ENCODE results near the gene MALAT1. TPM values are rescaled to one million over a fixed set of nuclear protein-coding genes. Genes with fewer than 3 reads are reported as not detected.

MALAT1 gene
- total RNA-seq, 1 experiment from 2014 or later, result 4,167 TPM

DNA sequence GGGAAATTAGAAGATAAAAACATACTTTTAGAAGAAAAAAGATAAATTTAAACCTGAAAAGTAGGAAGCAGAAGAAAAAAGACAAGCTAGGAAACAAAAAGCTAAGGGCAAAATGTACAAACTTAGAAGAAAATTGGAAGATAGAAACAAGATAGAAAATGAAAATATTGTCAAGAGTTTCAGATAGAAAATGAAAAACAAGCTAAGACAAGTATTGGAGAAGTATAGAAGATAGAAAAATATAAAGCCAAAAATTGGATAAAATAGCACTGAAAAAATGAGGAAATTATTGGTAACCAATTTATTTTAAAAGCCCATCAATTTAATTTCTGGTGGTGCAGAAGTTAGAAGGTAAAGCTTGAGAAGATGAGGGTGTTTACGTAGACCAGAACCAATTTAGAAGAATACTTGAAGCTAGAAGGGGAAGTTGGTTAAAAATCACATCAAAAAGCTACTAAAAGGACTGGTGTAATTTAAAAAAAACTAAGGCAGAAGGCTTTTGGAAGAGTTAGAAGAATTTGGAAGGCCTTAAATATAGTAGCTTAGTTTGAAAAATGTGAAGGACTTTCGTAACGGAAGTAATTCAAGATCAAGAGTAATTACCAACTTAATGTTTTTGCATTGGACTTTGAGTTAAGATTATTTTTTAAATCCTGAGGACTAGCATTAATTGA is 1.0 kb downstream of the MALAT1 start:
- H3K36me3 ChIP-seq (ENCODE audit: insufficient read depth, low read length), result peaks cover 59% of the 10 kb centered on the region
- no peaks in the 10 kb centered on the region for H3K9me2 ChIP-seq (replicated peaks; ENCODE audit: insufficient read depth, low read length)
- peaks cover 47% of the 10 kb centered on the region for H3K79me2 ChIP-seq (ENCODE audit: low read length)
- peak overlapping the region; percentile 99 for H3K27ac ChIP-seq (ENCODE audit: low read length)
- H3K27me3 ChIP-seq (ENCODE audit: low read length), result no peaks in the 10 kb centered on the region
- peaks cover 67% of the 10 kb centered on the region for H3K4me1 ChIP-seq (ENCODE audit: low read length)
- H3K9me3 ChIP-seq (ENCODE audit: low read length), result no peaks in the 10 kb centered on the region
- peak overlapping the region; percentile 89 for H3K9ac ChIP-seq (ENCODE audit: low read length)
- H2AFZ ChIP-seq (ENCODE audit: low read length), result no peak overlapping the region
- H4K20me1 ChIP-seq (ENCODE audit: insufficient read depth, low read depth, low read length), result peaks cover 56% of the 10 kb centered on the region
- peak; percentile 67 for DNase-seq
- peak overlapping the region; percentile 83 for H3K4me3 ChIP-seq (ENCODE audit: low read length)
- peak overlapping the region; percentile 99 for H3K4me2 ChIP-seq (ENCODE audit: low read depth, low read length, poor library complexity, severe bottlenecking)

DNA sequence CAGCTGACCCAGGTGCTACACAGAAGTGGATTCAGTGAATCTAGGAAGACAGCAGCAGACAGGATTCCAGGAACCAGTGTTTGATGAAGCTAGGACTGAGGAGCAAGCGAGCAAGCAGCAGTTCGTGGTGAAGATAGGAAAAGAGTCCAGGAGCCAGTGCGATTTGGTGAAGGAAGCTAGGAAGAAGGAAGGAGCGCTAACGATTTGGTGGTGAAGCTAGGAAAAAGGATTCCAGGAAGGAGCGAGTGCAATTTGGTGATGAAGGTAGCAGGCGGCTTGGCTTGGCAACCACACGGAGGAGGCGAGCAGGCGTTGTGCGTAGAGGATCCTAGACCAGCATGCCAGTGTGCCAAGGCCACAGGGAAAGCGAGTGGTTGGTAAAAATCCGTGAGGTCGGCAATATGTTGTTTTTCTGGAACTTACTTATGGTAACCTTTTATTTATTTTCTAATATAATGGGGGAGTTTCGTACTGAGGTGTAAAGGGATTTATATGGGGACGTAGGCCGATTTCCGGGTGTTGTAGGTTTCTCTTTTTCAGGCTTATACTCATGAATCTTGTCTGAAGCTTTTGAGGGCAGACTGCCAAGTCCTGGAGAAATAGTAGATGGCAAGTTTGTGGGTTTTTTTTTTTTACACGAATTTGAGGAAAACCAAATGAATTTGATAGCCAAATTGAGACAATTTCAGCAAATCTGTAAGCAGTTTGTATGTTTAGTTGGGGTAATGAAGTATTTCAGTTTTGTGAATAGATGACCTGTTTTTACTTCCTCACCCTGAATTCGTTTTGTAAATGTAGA is 1.7 kb downstream of the MALAT1 start:
- H3K36me3 ChIP-seq (ENCODE audit: insufficient read depth, low read length), result peaks cover 66% of the 10 kb centered on the region
- peaks cover 74% of the 10 kb centered on the region for H3K4me1 ChIP-seq (ENCODE audit: low read length)
- H3K27ac ChIP-seq (ENCODE audit: low read length), result peak overlapping the region; percentile 99
- no peaks in the 10 kb centered on the region for H3K27me3 ChIP-seq (ENCODE audit: low read length)
- H3K9ac ChIP-seq (ENCODE audit: low read length), result peak overlapping the region; percentile 89
- H3K9me3 ChIP-seq (ENCODE audit: low read length), result no peaks in the 10 kb centered on the region
- no peaks in the 10 kb centered on the region for H3K9me2 ChIP-seq (replicated peaks; ENCODE audit: insufficient read depth, low read length)
- peaks cover 63% of the 10 kb centered on the region for H4K20me1 ChIP-seq (ENCODE audit: insufficient read depth, low read depth, low read length)
- H3K4me3 ChIP-seq (ENCODE audit: low read length), result peak overlapping the region; percentile 83
- peaks cover 47% of the 10 kb centered on the region for H3K79me2 ChIP-seq (ENCODE audit: low read length)
- DNase-seq, result peak; percentile 82
- peak overlapping the region; percentile 99 for H3K4me2 ChIP-seq (ENCODE audit: low read depth, low read length, poor library complexity, severe bottlenecking)
- no peak overlapping the region for H2AFZ ChIP-seq (ENCODE audit: low read length)

DNA sequence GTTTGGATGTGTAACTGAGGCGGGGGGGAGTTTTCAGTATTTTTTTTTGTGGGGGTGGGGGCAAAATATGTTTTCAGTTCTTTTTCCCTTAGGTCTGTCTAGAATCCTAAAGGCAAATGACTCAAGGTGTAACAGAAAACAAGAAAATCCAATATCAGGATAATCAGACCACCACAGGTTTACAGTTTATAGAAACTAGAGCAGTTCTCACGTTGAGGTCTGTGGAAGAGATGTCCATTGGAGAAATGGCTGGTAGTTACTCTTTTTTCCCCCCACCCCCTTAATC is 2.3 kb downstream of the MALAT1 start:
- Histone ChIP-seq H3K79me2 (ENCODE audit: low read length) (peaks cover 47% of the 10 kb centered on the region), H3K4me2 (ENCODE audit: low read depth, low read length, poor library complexity, severe bottlenecking) (peak overlapping the region; percentile 99), H3K9me3 (ENCODE audit: low read length) (no peaks in the 10 kb centered on the region), H3K9ac (ENCODE audit: low read length) (peak overlapping the region; percentile 89), H3K36me3 (ENCODE audit: insufficient read depth, low read length) (peaks cover 66% of the 10 kb centered on the region), H2AFZ (ENCODE audit: low read length) (no peak overlapping the region), H3K4me1 (ENCODE audit: low read length) (peaks cover 80% of the 10 kb centered on the region), H4K20me1 (ENCODE audit: insufficient read depth, low read depth, low read length) (peaks cover 64% of the 10 kb centered on the region), H3K4me3 (ENCODE audit: low read length) (peak overlapping the region; percentile 83), H3K27ac (ENCODE audit: low read length) (peak overlapping the region; percentile 99), H3K9me2 (replicated peaks; ENCODE audit: insufficient read depth, low read length) (no peaks in the 10 kb centered on the region), H3K27me3 (ENCODE audit: low read length) (no peaks in the 10 kb centered on the region)
- peak; percentile 70 for DNase-seq

DNA sequence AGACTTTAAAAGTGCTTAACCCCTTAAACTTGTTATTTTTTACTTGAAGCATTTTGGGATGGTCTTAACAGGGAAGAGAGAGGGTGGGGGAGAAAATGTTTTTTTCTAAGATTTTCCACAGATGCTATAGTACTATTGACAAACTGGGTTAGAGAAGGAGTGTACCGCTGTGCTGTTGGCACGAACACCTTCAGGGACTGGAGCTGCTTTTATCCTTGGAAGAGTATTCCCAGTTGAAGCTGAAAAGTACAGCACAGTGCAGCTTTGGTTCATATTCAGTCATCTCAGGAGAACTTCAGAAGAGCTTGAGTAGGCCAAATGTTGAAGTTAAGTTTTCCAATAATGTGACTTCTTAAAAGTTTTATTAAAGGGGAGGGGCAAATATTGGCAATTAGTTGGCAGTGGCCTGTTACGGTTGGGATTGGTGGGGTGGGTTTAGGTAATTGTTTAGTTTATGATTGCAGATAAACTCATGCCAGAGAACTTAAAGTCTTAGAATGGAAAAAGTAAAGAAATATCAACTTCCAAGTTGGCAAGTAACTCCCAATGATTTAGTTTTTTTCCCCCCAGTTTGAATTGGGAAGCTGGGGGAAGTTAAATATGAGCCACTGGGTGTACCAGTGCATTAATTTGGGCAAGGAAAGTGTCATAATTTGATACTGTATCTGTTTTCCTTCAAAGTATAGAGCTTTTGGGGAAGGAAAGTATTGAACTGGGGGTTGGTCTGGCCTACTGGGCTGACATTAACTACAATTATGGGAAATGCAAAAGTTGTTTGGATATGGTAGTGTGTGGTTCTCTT is 2.8 kb downstream of the MALAT1 start:
- no peaks in the 10 kb centered on the region for H3K9me3 ChIP-seq (ENCODE audit: low read length)
- peak overlapping the region; percentile 89 for H3K9ac ChIP-seq (ENCODE audit: low read length)
- H4K20me1 ChIP-seq (ENCODE audit: insufficient read depth, low read depth, low read length), result peaks cover 64% of the 10 kb centered on the region
- peak; percentile 67 for DNase-seq
- peak overlapping the region; percentile 99 for H3K4me2 ChIP-seq (ENCODE audit: low read depth, low read length, poor library complexity, severe bottlenecking)
- no peak overlapping the region for H2AFZ ChIP-seq (ENCODE audit: low read length)
- H3K4me3 ChIP-seq (ENCODE audit: low read length), result peak overlapping the region; percentile 83
- H3K9me2 ChIP-seq (replicated peaks; ENCODE audit: insufficient read depth, low read length), result no peaks in the 10 kb centered on the region
- H3K27ac ChIP-seq (ENCODE audit: low read length), result peak overlapping the region; percentile 99
- peaks cover 80% of the 10 kb centered on the region for H3K4me1 ChIP-seq (ENCODE audit: low read length)
- H3K79me2 ChIP-seq (ENCODE audit: low read length), result peaks cover 47% of the 10 kb centered on the region
- H3K27me3 ChIP-seq (ENCODE audit: low read length), result no peaks in the 10 kb centered on the region
- H3K36me3 ChIP-seq (ENCODE audit: insufficient read depth, low read length), result peaks cover 66% of the 10 kb centered on the region

DNA sequence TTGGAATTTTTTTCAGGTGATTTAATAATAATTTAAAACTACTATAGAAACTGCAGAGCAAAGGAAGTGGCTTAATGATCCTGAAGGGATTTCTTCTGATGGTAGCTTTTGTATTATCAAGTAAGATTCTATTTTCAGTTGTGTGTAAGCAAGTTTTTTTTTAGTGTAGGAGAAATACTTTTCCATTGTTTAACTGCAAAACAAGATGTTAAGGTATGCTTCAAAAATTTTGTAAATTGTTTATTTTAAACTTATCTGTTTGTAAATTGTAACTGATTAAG is 3.4 kb downstream of the MALAT1 start:
- H3K27ac ChIP-seq (ENCODE audit: low read length), result peak overlapping the region; percentile 99
- H3K36me3 ChIP-seq (ENCODE audit: insufficient read depth, low read length), result peaks cover 66% of the 10 kb centered on the region
- no peak overlapping the region for H2AFZ ChIP-seq (ENCODE audit: low read length)
- H3K4me2 ChIP-seq (ENCODE audit: low read depth, low read length, poor library complexity, severe bottlenecking), result peak overlapping the region; percentile 99
- H3K9ac ChIP-seq (ENCODE audit: low read length), result peak overlapping the region; percentile 89
- DNase-seq, result no peak
- no peaks in the 10 kb centered on the region for H3K9me3 ChIP-seq (ENCODE audit: low read length)
- peaks cover 64% of the 10 kb centered on the region for H4K20me1 ChIP-seq (ENCODE audit: insufficient read depth, low read depth, low read length)
- no peaks in the 10 kb centered on the region for H3K9me2 ChIP-seq (replicated peaks; ENCODE audit: insufficient read depth, low read length)
- no peaks in the 10 kb centered on the region for H3K27me3 ChIP-seq (ENCODE audit: low read length)
- H3K4me1 ChIP-seq (ENCODE audit: low read length), result peaks cover 80% of the 10 kb centered on the region
- peaks cover 47% of the 10 kb centered on the region for H3K79me2 ChIP-seq (ENCODE audit: low read length)
- H3K4me3 ChIP-seq (ENCODE audit: low read length), result peak overlapping the region; percentile 83

DNA sequence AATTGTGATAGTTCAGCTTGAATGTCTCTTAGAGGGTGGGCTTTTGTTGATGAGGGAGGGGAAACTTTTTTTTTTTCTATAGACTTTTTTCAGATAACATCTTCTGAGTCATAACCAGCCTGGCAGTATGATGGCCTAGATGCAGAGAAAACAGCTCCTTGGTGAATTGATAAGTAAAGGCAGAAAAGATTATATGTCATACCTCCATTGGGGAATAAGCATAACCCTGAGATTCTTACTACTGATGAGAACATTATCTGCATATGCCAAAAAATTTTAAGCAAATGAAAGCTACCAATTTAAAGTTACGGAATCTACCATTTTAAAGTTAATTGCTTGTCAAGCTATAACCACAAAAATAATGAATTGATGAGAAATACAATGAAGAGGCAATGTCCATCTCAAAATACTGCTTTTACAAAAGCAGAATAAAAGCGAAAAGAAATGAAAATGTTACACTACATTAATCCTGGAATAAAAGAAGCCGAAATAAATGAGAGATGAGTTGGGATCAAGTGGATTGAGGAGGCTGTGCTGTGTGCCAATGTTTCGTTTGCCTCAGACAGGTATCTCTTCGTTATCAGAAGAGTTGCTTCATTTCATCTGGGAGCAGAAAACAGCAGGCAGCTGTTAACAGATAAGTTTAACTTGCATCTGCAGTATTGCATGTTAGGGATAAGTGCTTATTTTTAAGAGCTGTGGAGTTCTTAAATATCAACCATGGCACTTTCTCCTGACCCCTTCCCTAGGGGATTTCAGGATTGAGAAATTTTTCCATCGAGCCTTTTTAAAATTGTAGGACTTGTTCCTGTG is 3.9 kb downstream of the MALAT1 start:
- no peak overlapping the region for H2AFZ ChIP-seq (ENCODE audit: low read length)
- H3K4me1 ChIP-seq (ENCODE audit: low read length), result peaks cover 83% of the 10 kb centered on the region
- H4K20me1 ChIP-seq (ENCODE audit: insufficient read depth, low read depth, low read length), result peaks cover 64% of the 10 kb centered on the region
- H3K9me2 ChIP-seq (replicated peaks; ENCODE audit: insufficient read depth, low read length), result no peaks in the 10 kb centered on the region
- H3K4me3 ChIP-seq (ENCODE audit: low read length), result peak overlapping the region; percentile 83
- H3K79me2 ChIP-seq (ENCODE audit: low read length), result peaks cover 47% of the 10 kb centered on the region
- peak overlapping the region; percentile 99 for H3K27ac ChIP-seq (ENCODE audit: low read length)
- H3K9me3 ChIP-seq (ENCODE audit: low read length), result no peaks in the 10 kb centered on the region
- peak overlapping the region; percentile 99 for H3K4me2 ChIP-seq (ENCODE audit: low read depth, low read length, poor library complexity, severe bottlenecking)
- H3K36me3 ChIP-seq (ENCODE audit: insufficient read depth, low read length), result peaks cover 66% of the 10 kb centered on the region
- peak; percentile 71 for DNase-seq
- peak overlapping the region; percentile 89 for H3K9ac ChIP-seq (ENCODE audit: low read length)
- H3K27me3 ChIP-seq (ENCODE audit: low read length), result no peaks in the 10 kb centered on the region

DNA sequence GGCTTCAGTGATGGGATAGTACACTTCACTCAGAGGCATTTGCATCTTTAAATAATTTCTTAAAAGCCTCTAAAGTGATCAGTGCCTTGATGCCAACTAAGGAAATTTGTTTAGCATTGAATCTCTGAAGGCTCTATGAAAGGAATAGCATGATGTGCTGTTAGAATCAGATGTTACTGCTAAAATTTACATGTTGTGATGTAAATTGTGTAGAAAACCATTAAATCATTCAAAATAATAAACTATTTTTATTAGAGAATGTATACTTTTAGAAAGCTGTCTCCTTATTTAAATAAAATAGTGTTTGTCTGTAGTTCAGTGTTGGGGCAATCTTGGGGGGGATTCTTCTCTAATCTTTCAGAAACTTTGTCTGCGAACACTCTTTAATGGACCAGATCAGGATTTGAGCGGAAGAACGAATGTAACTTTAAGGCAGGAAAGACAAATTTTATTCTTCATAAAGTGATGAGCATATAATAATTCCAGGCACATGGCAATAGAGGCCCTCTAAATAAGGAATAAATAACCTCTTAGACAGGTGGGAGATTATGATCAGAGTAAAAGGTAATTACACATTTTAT is 4.6 kb downstream of the MALAT1 start:
- Histone ChIP-seq H3K27ac (ENCODE audit: low read length) (peak overlapping the region; percentile 99), H2AFZ (ENCODE audit: low read length) (no peak overlapping the region), H3K27me3 (ENCODE audit: low read length) (no peaks in the 10 kb centered on the region), H3K9me3 (ENCODE audit: low read length) (no peaks in the 10 kb centered on the region), H3K4me2 (ENCODE audit: low read depth, low read length, poor library complexity, severe bottlenecking) (peak overlapping the region; percentile 99), H3K9ac (ENCODE audit: low read length) (peak overlapping the region; percentile 89), H3K36me3 (ENCODE audit: insufficient read depth, low read length) (peaks cover 66% of the 10 kb centered on the region), H3K9me2 (replicated peaks; ENCODE audit: insufficient read depth, low read length) (no peaks in the 10 kb centered on the region), H3K4me3 (ENCODE audit: low read length) (peak overlapping the region; percentile 83), H3K79me2 (ENCODE audit: low read length) (peaks cover 47% of the 10 kb centered on the region), H3K4me1 (ENCODE audit: low read length) (peaks cover 76% of the 10 kb centered on the region), H4K20me1 (ENCODE audit: insufficient read depth, low read depth, low read length) (peaks cover 64% of the 10 kb centered on the region)
- DNase-seq, result peak; percentile 64

All from Karpas-422 (cell line).